Adipose tissue (tissue), 3 donors: Measurements from ENCODE around the gene ERI2. TPM values are rescaled to one million over a fixed set of nuclear protein-coding genes. Genes with fewer than 3 reads are reported as not detected.
"Not testable (repeated sequence)": the region's sequence is repeated elsewhere in the genome, so short reads cannot be mapped to it uniquely, and the experiment has no call there.

Experiments
- H3K27ac ChIP-seq: one replicate; pipeline ENCODE4 v1.5.1; 2013; ENCODE audit warnings: low read depth, low read length
- WGBS, 3 donors: extraction: QIAGEN DNeasy Blood & Tissue Kit; methylation state at CpG; one replicate each; pipeline ENCODE4 v1.1.7; 2013; 5-methylcytosine and 5-hydroxymethylcytosine counted together
- polyA plus RNA-seq, 3 donors: library from polyadenylated mRNA; stranded (reverse); fragments of 200-250 nt; gene quantifications; one replicate each; pipeline ENCODE4 v1.2.3, GENCODE V29; 2013
- donor health status: healthy with polysubstance abuse.
- donor health status: Bipolar disorder and iron deficiency.
- donor health status: healthy.

The ERI2 gene
- polyA plus RNA-seq, 3 donors, result 8.2 to 10.7 (median 8.5) TPM

DNA sequence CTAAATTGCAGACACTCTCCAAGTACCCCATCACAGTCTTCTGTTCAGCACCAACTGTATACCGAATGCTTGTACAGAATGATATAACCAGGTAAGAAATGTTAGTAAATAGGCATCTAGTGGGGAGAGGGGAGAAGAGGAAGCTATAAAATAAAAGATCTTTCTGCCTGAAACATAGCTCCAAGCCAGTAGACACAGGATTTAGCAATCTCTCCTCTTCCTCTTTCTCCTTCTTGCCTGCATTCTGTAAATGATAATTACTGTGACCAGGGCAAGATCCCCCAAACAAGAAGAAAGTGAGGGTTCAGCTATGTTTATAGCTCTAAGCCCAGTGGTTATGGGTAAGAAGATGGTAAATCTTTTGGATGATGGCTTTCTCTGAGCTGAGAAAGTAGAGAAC lies 24.6 kb downstream of the ERI2 start:
- no peak overlapping the region for H3K27ac ChIP-seq
- 50 to 82% (median 68%) methylated on average over 1 of the region's 1 CpG for WGBS, 3 donors

- 72 to 77% (median 74%) methylated on average over 7 of the region's 7 CpGs for WGBS, 3 donors
- H3K27ac ChIP-seq, result no peak overlapping the region
Measured at GRCh38 chr16:20774703-20775362, 31.4 kb downstream of the ERI2 start.

DNA sequence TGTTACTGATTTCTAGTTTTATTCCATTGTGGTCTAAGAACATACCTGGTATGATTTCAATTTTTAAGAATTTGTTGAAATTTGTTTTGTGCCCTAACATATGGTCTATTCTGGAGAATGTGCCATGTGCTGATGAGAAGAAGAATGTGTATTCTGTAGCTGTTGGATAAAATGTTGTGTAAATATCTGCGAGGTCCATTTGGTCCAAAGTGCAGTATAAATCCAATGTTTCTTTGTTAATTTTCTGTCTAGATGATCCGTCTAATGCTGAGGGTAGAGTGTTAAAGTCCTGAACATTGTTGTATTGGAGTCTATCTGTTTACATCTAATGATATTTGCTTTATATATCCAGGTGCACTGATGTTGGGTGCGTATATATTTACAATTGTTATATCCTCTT lies 32.6 kb downstream of the ERI2 start:
- WGBS, 3 donors, result 39 to 93% (median 86%) methylated on average over 3 of the region's 3 CpGs
- no peak overlapping the region for H3K27ac ChIP-seq

DNA sequence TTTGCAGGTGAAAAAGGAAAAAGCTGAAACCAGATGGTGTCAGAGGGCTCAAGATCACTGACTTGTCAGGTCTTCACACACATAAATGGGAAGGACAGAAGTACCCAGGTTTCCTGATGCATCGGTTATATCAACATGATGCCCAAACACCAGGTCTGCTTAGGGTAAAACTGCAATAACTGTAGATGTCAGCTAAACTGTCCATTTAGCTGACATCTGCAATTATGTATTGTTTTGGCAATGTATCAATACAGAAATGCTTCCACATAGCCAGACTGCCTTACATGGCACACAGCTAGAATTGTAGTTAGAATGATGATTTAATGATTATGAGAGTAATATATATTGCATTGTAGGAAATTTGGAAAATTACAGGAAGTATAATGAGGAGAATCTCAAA lies 37.5 kb downstream of the ERI2 start:
- 27 to 90% (median 86%) methylated on average over 1 of the region's 1 CpG for WGBS, 3 donors
- no peak overlapping the region for H3K27ac ChIP-seq

DNA sequence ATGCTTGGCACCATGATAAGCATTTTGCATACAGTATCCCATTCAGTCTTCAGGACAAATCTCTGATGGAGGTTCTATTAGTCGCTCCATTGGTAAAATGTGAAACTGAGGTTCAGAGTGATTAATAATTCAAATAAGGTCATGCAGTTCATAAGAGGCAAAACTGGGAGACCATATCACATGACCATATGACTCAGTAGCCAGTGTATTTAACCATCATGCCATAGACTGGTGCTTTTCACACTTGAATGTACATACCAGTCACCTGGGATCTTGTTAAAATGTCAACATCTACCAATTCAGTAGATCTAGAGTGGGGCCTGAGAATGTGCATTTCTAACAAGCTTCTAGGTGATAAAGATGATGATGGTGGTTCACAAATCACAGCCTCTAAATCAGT lies 38.2 kb downstream of the ERI2 start:
- 91 to 97% (median 94%) methylated on average over 1 of the region's 1 CpG for WGBS, 3 donors
- H3K27ac ChIP-seq, result no peak overlapping the region

DNA sequence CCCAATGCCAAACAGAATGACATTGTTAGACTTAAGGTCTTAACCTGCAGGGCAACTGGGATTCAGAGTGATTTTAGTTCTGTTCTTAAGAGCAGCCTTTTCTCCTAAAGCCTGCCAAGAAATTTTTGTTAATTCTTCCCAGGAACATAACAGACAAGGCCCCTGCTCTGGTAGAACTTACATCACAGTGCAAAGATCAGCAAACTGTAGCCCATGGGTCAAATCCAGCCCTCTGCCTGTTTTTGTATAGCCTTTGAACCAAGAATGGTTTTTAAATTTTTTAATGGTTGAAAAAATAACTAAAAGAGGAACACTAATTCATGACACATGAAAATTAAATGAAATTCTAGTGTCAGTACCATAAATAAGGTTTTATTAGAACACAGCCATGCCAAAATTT lies 38.7 kb downstream of the ERI2 start:
- H3K27ac ChIP-seq, result no peak overlapping the region

DNA sequence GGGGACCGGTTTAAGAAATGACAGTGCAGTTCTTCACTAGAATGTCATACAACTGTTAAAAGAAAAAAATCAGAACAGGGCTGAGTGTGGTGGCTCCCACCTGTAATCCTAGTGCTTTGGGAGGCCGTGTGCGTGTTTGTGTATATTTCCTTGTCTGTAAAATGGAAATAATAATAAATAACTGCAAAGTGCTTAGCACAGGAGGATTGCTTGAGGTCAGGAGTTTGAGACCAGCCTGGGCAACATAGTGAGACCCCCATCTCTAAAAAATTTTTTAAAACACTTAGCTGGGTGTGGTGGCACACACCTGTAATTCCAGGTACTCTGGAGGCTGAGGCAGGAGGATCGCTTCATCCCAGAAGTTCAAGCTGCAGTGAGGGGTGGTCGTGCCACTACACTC lies 40.0 kb downstream of the ERI2 start:
- 88 to 97% (median 91%) methylated on average over 5 of the region's 5 CpGs for WGBS, 3 donors
- H3K27ac ChIP-seq, result no peak overlapping the region

- no peak overlapping the region for H3K27ac ChIP-seq
- WGBS, 3 donors, result 92 to 94% (median 94%) methylated on average over 2 of the region's 2 CpGs
Measured at GRCh38 chr16:20765732-20766131, 40.5 kb downstream of the ERI2 start.

DNA sequence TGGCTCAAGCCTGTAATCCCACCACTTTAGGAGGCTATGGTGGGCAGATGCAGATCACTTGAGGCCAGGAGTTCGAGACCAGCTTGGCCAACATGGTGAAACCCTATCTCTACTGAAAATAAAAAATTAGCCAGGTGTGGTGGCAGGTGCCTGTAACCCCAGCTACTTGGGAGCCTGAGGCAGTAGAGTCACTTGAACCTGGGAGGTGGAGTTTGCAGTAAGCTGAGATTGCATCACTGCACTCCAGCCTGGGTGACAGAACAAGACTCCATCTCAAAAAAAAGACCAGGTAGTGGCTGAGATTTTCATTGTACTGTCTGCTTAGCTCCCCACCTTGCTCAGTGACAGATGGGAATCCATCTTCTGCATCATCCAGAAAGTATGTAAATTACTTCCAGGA lies 41.8 kb downstream of the ERI2 start:
- H3K27ac ChIP-seq, result not testable (repeated sequence)
- 45 to 88% (median 63%) methylated on average over 1 of the region's 1 CpG for WGBS, 3 donors

DNA sequence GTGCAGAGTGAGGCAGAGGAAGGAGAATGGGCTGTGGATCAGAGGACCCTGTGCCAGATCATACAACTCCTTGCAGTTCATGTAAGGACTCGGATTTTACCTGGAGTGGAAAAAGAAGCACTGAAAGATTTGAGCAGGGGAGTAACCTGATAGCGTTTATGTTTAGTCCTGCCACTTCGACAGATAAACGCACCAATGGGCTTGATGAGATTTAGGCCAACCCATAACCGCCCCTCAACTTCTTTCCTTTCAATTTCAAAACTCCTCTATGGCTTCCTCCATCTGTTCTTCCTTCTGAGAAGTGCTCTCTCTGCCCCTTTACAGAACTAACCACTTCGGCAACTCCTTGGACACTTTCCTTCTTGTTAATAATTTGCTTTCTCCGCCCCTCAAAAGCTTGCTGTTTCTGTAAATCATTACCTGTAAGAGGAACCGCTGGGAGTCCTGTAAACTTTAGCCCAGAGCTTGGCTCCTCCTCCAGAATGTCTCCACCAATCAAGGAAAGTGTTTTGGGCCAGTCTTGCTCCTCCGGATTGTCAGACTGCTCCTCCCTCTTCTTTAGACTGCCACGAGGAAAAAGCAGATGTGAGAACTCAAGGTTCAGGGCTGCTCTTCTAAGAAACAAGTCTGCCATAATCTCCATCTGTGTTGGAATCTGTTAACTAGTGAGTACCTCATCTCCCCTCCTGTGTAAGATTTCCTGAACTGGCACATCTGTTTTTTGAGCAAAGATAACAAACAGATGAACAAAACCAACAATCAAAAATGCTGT lies 42.6 kb downstream of the ERI2 start, which contains the start of gene ACSM3:
Gene ACSM3, plus strand, starts transcription at position 554 of the 772 bp plus-strand sequence. CDS start 6,021 bp downstream, outside the sequence.
- 9 to 17% (median 10%) methylated on average over 10 of the region's 10 CpGs for WGBS, 3 donors
- no peak within 1 kb of the TSS for H3K27ac ChIP-seq

- 88 to 94% (median 89%) methylated on average over 3 of the region's 3 CpGs for WGBS, 3 donors
- no peak overlapping the region for H3K27ac ChIP-seq
Measured at GRCh38 chr16:20762404-20763123, 43.7 kb downstream of the ERI2 start.

DNA sequence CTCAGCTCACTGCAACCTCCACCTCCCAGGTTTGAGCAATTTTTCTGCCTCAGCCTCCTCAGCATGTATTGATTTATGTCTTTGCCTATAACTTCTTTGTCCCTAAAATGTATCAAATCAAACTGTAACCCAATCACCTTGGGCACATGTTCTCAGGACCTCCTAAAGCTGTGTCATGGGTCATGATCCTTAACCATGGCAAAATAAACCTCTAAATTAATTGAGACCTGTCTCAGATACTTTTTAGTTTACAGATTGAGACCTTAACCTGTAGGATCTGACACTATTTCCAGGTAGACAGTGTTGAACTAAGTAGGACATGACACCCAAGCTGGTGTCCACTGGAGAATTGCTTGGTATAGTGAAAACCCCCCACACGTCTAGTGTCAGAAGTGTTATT lies 45.1 kb downstream of the ERI2 start:
- WGBS, 3 donors, result 69 to 85% (median 84%) methylated on average over 1 of the region's 1 CpG
- no peak overlapping the region for H3K27ac ChIP-seq

GRCh38 chr16:20760346-20760745 lies 45.9 kb downstream of the ERI2 start:
- WGBS, 3 donors, result 58 to 87% (median 65%) methylated on average over 2 of the region's 2 CpGs
- H3K27ac ChIP-seq, result no peak overlapping the region

- 83 to 100% (median 97%) methylated on average over 2 to 3 of the region's 5 CpGs for WGBS, 3 donors
- H3K27ac ChIP-seq, result not testable (repeated sequence)
Measured at GRCh38 chr16:20755799-20756198, 50.5 kb downstream of the ERI2 start.

- H3K27ac ChIP-seq, result no peak overlapping the region
- 70 to 98% (median 93%) methylated on average over 1 of the region's 1 CpG for WGBS, 3 donors
Measured at GRCh38 chr16:20755238-20755637, 51.0 kb downstream of the ERI2 start.

- WGBS, 3 donors, result 70 to 82% (median 74%) methylated on average over 1 of the region's 1 CpG
- no peak overlapping the region for H3K27ac ChIP-seq
Measured at GRCh38 chr16:20753727-20754126, 52.5 kb downstream of the ERI2 start.

DNA sequence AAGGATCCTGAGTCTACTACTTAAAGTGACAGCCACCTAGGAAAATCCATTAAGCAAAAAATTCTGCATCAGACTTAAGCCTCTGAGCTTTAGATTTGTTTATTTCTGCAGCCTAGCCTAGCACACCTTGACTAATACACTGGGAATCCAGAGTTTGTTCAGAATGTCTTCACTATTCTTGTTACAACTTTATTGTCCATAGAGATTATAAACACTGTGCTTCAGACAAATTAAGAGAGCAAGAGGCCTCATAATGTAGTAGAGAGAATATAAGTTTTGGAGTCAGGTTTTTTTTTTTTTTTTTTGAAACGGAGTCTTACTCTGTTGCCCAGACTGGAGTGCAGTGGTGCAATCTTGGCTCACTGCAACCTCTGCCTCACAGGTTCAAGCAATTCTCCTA lies 55.7 kb downstream of the ERI2 start:
- H3K27ac ChIP-seq, result no peak overlapping the region
- WGBS, 3 donors, result 77 to 100% (median 100%) methylated on average over 1 of the region's 1 CpG

DNA sequence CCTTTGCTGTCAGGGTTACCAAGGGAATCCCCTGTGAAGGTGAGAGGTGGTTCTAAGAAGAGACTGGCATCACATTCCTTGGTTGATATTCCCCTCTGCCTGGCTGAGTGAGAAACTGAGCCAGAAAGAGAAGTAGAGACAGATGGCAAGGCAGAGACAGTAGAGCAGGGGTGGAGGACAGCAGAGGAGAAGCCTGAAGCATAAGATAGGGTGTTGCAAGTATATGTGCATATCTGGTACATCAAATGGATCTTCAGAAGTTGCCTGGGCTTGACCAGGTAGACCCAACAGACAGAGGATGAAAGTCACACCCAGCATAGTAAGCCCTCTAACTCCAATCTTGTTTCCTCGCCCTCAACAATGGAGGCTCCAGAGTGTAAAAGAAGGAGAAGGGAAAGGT lies 56.8 kb downstream of the ERI2 start:
- H3K27ac ChIP-seq, result no peak overlapping the region
- WGBS, 3 donors, result 89 to 100% (median 93%) methylated on average over 1 of the region's 1 CpG

DNA sequence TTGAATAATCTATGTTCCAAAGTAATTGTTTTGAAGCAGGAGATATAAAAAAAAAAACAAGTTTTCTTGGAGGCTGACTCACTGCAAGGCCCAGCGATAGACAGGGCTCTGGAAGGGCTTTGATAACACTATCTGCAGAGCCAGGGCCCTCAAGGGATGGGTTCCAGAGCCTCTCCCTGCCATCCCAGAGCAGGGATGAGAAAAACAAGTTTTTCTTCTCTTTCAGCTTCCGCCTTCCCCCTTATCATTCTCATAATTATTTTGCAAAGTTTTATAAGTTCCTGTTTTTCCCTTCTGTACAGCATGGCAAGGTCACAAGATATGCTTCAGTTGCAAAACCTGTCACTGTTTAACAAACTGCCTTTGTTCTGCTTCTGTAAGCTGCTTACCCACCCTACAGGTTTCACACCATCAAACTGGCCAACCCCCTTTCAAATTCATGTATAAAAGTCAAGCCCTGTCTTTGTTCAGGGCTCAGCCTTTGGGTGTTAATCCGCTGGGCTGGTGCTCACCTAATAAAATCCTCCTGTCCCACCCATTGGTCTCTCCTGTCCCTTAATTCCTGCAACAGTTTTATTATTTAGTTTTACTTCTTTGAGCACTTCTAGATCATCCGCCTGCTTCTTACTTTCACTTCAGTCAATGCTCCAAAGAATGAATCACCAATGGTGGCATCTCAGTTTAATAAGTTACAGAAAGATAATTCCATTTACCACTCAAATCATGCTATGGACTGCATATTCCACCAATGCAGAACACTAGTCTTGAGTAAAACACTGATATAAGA lies 59.0 kb downstream of the ERI2 start:
- no peak overlapping the region for H3K27ac ChIP-seq
- 68 to 71% (median 70%) methylated on average over 4 of the region's 4 CpGs for WGBS, 3 donors
